WTC11 (cell line): ENCODE data around the gene PRELID3B. TPM values are rescaled to one million over a fixed set of nuclear protein-coding genes. Genes with fewer than 3 reads are reported as not detected.

Experiments
- ATAC-seq: fragments of 200-7000 bp; cut with Tn5 transposase; 2 replicates; pipeline ENCODE4 v1.10.0; 2021; ENCODE audit warnings: mild to moderate bottlenecking, moderate library complexity
- CTCF ChIA-PET: fragments of 300-600 bp; sonication (Branson Sonifier 250); formaldehyde crosslinking; loops from one replicate; lab custom pipeline; 2021; ENCODE audit warnings: antibody characterized with exemption; lab: Charles Lee
- POLR2A ChIA-PET: fragments of 350-600 bp; sonication (Branson Sonifier 250); formaldehyde crosslinking; loops from one replicate; lab custom pipeline; 2021; ENCODE audit warnings: antibody characterized with exemption; lab: Charles Lee
- DNase-seq: peaks from one replicate; pipeline ENCODE4 v3.0.0; 2021; ENCODE audit warnings: low spot score
- H3K27ac Mint-ChIP-seq: 2 replicates; pipeline ENCODE4 v1.8.0; 2021; ENCODE audit warnings: mixed read lengths
- H3K27me3 Mint-ChIP-seq: 2 replicates; pipeline ENCODE4 v1.8.0; 2021; ENCODE audit warnings: low read depth, mild to moderate bottlenecking, moderate library complexity, mixed read lengths
- H3K36me3 Mint-ChIP-seq: 2 replicates; pipeline ENCODE4 v1.8.0; 2021; ENCODE audit warnings: mixed read lengths
- H3K4me1 Mint-ChIP-seq: 2 replicates; pipeline ENCODE4 v1.8.0; 2022; ENCODE audit warnings: mixed read lengths
- H3K4me3 Mint-ChIP-seq: 2 replicates; pipeline ENCODE4 v1.8.0; 2021; ENCODE audit warnings: mild to moderate bottlenecking, moderate library complexity, mixed read lengths
- H3K9me3 Mint-ChIP-seq: 2 replicates; pipeline ENCODE4 v1.8.0; 2021; ENCODE audit warnings: mixed read lengths
- CREB1 ChIP-seq: sonication (generic); formaldehyde crosslinking; IDR thresholded peaks from 2 replicates; pipeline ENCODE4 v1.8.0; 2023; ENCODE audit warnings: mild to moderate bottlenecking, missing genetic modification reagents
- ELF4 ChIP-seq: sonication (generic); formaldehyde crosslinking; IDR thresholded peaks from 2 replicates; pipeline ENCODE4 v1.8.1; 2022; ENCODE audit warnings: low read depth, mild to moderate bottlenecking, moderate library complexity, missing genetic modification reagents
- GABPB1 ChIP-seq: sonication (generic); formaldehyde crosslinking; IDR thresholded peaks from 2 replicates; pipeline ENCODE4 v1.8.1; 2023; ENCODE audit warnings: mild to moderate bottlenecking, missing genetic modification reagents
- GRHL2 ChIP-seq: fragments of 250-450 bp; sonication (Bioruptor Pico); IDR thresholded peaks from 2 replicates; pipeline ENCODE4 v1.8.0; 2022; ENCODE audit warnings: mild to moderate bottlenecking, moderate library complexity; ENCODE audit not compliant: insufficient replicate concordance, severe bottlenecking
- GTF2I ChIP-seq: fragments of 250-450 bp; sonication (Bioruptor Pico); conservative IDR thresholded peaks from 2 replicates; pipeline ENCODE4 v1.4.0; 2021; ENCODE audit warnings: mild to moderate bottlenecking
- JUN ChIP-seq: sonication (generic); formaldehyde crosslinking; IDR thresholded peaks from 2 replicates; pipeline ENCODE4 v1.8.0; 2023; ENCODE audit warnings: mild to moderate bottlenecking, missing genetic modification reagents
- NFYB ChIP-seq: sonication (generic); formaldehyde crosslinking; conservative IDR thresholded peaks from 2 replicates; pipeline ENCODE4 v1.8.0; 2022; ENCODE audit warnings: low read depth, missing genetic modification reagents
- RORB ChIP-seq: fragments of 250-450 bp; sonication (Bioruptor Pico); IDR thresholded peaks from 2 replicates; pipeline ENCODE4 v1.9.0; 2021; ENCODE audit warnings: mild to moderate bottlenecking
- ZNF423 ChIP-seq: fragments of 250-450 bp; sonication (Bioruptor Pico); IDR thresholded peaks from 2 replicates; pipeline ENCODE4 v2.1.2; 2022; ENCODE audit warnings: mild to moderate bottlenecking, moderate library complexity
- total RNA-seq: library from RNA; stranded (reverse); gene quantifications from 3 replicates; pipeline ENCODE4 v1.2.3, GENCODE V29; 2021
- TF ChIP-seq, protein P1 (sequence below): fragments of 250-450 bp; sonication (Bioruptor Pico); IDR thresholded peaks from 2 replicates; pipeline ENCODE4 v1.8.0; 2021; ENCODE audit warnings: mild to moderate bottlenecking
- TF ChIP-seq, protein P2 (sequence below): sonication (generic); formaldehyde crosslinking; IDR thresholded peaks from 2 replicates; pipeline ENCODE4 v1.8.1; 2022; ENCODE audit warnings: low read depth, mild to moderate bottlenecking, moderate library complexity, missing genetic modification reagents, borderline replicate concordance
- TF ChIP-seq, protein P3 (sequence below): sonication (generic); formaldehyde crosslinking; IDR thresholded peaks from 2 replicates; pipeline ENCODE4 v1.8.0; 2023; ENCODE audit warnings: missing genetic modification reagents
- TF ChIP-seq, protein P4 (sequence below): sonication (generic); formaldehyde crosslinking; IDR thresholded peaks from 2 replicates; pipeline ENCODE4 v1.8.1; 2023; ENCODE audit warnings: mild to moderate bottlenecking, moderate library complexity, missing genetic modification reagents
- TF ChIP-seq, protein P5 (sequence below): sonication (generic); formaldehyde crosslinking; IDR thresholded peaks from 2 replicates; pipeline ENCODE4 v1.8.1; 2023; ENCODE audit warnings: mild to moderate bottlenecking, missing genetic modification reagents, moderate library complexity
- TF ChIP-seq, protein P6 (sequence below): sonication (generic); formaldehyde crosslinking; IDR thresholded peaks from 2 replicates; pipeline ENCODE4 v1.8.0; 2023; ENCODE audit warnings: mild to moderate bottlenecking, missing genetic modification reagents
- TF ChIP-seq, protein P7 (sequence below): sonication (generic); formaldehyde crosslinking; IDR thresholded peaks from 2 replicates; pipeline ENCODE4 v1.8.0; 2022; ENCODE audit warnings: mild to moderate bottlenecking, missing genetic modification reagents
- TF ChIP-seq, protein P8 (sequence below): fragments of 250-450 bp; sonication (Bioruptor Pico); conservative IDR thresholded peaks from 2 replicates; pipeline ENCODE4 v1.9.0; 2021; ENCODE audit warnings: mild to moderate bottlenecking
- TF ChIP-seq, protein P9 (sequence below): fragments of 250-450 bp; sonication (Bioruptor Pico); IDR thresholded peaks from 2 replicates; pipeline ENCODE4 v2.1.2; 2022; ENCODE audit warnings: mild to moderate bottlenecking, moderate library complexity

Gene PRELID3B
- total RNA-seq, 1 experiment from 2014 or later, result 46.9 TPM

DNA sequence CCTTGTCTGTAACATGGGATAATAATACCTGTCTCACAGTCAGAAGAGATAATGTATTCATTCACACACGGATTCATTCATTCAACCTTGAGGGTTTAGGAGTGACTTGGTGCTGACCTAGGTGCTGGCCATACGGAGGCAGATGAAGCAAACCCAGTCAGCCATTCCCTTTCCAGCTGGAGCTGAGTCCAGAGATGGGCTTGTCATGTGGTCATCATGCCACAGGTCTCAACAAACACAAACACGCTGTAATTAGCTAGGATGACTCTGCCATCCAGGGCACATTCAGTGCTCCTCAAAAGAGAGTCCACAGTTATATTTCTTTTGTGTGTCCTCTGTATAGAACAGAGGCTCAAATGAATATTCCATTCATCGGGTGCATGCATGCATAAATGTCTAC lies 19.5 kb upstream of the PRELID3B start:
- ATAC-seq (no peak), DNase-seq (no peak)
- Mint-ChIP-seq H3K4me3 (no peak overlapping the region), H3K36me3 (no peaks in the 10 kb centered on the region), H3K9me3 (no peaks in the 10 kb centered on the region), H3K27me3 (no peaks in the 10 kb centered on the region; the same call in 1 of the 2 replicates), H3K4me1 (no peaks in the 10 kb centered on the region), H3K27ac (no peak overlapping the region)
- no peak for TF ChIP-seq RORB
- no peak for TF ChIP-seq ZNF423 (CRISPR knock-in tag)
- ChIA-PET CTCF (interaction anchor here (2.0 kb wide), 1 partner anchor 26 kb away, joined by 4 read pairs; no protein-coding TSS in a partner anchor), POLR2A (no interaction called here)

DNA sequence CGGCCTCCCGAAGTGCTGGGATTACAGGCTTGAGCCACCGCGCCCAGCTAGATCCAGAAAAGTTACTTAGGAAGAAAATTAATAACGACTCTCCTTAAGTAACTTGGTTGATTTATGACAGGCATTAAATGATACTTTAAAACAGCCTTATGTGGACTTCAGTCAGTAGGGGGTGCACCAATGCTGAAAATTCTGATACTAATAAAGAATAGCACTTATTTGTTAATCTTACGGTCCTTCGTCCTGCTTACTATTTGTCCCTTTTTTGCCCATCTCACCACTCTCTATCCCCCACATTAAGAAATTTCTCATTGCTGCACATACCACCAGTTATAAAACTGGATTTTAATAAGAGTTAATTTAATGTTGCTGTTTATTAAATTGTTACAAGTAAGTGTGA lies 12.7 kb upstream of the PRELID3B start:
- Mint-ChIP-seq H3K4me3 (no peak overlapping the region), H3K27me3 (peaks cover 13% of the 10 kb centered on the region), H3K36me3 (no peaks in the 10 kb centered on the region), H3K9me3 (no peaks in the 10 kb centered on the region), H3K27ac (no peak overlapping the region), H3K4me1 (no peaks in the 10 kb centered on the region)
- TF ChIP-seq, protein P1, sequence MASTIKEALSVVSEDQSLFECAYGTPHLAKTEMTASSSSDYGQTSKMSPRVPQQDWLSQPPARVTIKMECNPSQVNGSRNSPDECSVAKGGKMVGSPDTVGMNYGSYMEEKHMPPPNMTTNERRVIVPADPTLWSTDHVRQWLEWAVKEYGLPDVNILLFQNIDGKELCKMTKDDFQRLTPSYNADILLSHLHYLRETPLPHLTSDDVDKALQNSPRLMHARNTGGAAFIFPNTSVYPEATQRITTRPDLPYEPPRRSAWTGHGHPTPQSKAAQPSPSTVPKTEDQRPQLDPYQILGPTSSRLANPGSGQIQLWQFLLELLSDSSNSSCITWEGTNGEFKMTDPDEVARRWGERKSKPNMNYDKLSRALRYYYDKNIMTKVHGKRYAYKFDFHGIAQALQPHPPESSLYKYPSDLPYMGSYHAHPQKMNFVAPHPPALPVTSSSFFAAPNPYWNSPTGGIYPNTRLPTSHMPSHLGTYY, result no peak
- TF ChIP-seq RORB (no peak), ELF4 (CRISPR knock-in tag) (no peak), GABPB1 (CRISPR knock-in tag) (no peak), GTF2I (CRISPR knock-in tag) (no peak), JUN (CRISPR knock-in tag) (no peak), GRHL2 (no peak), NFYB (no peak), CREB1 (CRISPR knock-in tag) (no peak)
- TF ChIP-seq, protein P2, sequence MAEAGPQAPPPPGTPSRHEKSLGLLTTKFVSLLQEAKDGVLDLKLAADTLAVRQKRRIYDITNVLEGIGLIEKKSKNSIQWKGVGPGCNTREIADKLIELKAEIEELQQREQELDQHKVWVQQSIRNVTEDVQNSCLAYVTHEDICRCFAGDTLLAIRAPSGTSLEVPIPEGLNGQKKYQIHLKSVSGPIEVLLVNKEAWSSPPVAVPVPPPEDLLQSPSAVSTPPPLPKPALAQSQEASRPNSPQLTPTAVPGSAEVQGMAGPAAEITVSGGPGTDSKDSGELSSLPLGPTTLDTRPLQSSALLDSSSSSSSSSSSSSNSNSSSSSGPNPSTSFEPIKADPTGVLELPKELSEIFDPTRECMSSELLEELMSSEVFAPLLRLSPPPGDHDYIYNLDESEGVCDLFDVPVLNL (CRISPR knock-in tag), result no peak
- TF ChIP-seq, protein P3, sequence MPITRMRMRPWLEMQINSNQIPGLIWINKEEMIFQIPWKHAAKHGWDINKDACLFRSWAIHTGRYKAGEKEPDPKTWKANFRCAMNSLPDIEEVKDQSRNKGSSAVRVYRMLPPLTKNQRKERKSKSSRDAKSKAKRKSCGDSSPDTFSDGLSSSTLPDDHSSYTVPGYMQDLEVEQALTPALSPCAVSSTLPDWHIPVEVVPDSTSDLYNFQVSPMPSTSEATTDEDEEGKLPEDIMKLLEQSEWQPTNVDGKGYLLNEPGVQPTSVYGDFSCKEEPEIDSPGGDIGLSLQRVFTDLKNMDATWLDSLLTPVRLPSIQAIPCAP, result no peak
- TF ChIP-seq, protein P4, sequence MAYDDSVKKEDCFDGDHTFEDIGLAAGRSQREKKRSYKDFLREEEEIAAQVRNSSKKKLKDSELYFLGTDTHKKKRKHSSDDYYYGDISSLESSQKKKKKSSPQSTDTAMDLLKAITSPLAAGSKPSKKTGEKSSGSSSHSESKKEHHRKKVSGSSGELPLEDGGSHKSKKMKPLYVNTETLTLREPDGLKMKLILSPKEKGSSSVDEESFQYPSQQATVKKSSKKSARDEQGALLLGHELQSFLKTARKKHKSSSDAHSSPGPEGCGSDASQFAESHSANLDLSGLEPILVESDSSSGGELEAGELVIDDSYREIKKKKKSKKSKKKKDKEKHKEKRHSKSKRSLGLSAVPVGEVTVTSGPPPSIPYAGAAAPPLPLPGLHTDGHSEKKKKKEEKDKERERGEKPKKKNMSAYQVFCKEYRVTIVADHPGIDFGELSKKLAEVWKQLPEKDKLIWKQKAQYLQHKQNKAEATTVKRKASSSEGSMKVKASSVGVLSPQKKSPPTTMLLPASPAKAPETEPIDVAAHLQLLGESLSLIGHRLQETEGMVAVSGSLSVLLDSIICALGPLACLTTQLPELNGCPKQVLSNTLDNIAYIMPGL (CRISPR knock-in tag), result no peak
- TF ChIP-seq, protein P5, sequence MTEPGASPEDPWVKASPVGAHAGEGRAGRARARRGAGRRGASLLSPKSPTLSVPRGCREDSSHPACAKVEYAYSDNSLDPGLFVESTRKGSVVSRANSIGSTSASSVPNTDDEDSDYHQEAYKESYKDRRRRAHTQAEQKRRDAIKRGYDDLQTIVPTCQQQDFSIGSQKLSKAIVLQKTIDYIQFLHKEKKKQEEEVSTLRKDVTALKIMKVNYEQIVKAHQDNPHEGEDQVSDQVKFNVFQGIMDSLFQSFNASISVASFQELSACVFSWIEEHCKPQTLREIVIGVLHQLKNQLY (CRISPR knock-in tag), result no peak
- TF ChIP-seq, protein P6, sequence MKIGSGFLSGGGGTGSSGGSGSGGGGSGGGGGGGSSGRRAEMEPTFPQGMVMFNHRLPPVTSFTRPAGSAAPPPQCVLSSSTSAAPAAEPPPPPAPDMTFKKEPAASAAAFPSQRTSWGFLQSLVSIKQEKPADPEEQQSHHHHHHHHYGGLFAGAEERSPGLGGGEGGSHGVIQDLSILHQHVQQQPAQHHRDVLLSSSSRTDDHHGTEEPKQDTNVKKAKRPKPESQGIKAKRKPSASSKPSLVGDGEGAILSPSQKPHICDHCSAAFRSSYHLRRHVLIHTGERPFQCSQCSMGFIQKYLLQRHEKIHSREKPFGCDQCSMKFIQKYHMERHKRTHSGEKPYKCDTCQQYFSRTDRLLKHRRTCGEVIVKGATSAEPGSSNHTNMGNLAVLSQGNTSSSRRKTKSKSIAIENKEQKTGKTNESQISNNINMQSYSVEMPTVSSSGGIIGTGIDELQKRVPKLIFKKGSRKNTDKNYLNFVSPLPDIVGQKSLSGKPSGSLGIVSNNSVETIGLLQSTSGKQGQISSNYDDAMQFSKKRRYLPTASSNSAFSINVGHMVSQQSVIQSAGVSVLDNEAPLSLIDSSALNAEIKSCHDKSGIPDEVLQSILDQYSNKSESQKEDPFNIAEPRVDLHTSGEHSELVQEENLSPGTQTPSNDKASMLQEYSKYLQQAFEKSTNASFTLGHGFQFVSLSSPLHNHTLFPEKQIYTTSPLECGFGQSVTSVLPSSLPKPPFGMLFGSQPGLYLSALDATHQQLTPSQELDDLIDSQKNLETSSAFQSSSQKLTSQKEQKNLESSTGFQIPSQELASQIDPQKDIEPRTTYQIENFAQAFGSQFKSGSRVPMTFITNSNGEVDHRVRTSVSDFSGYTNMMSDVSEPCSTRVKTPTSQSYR (CRISPR knock-in tag), result no peak
- TF ChIP-seq, protein P7, sequence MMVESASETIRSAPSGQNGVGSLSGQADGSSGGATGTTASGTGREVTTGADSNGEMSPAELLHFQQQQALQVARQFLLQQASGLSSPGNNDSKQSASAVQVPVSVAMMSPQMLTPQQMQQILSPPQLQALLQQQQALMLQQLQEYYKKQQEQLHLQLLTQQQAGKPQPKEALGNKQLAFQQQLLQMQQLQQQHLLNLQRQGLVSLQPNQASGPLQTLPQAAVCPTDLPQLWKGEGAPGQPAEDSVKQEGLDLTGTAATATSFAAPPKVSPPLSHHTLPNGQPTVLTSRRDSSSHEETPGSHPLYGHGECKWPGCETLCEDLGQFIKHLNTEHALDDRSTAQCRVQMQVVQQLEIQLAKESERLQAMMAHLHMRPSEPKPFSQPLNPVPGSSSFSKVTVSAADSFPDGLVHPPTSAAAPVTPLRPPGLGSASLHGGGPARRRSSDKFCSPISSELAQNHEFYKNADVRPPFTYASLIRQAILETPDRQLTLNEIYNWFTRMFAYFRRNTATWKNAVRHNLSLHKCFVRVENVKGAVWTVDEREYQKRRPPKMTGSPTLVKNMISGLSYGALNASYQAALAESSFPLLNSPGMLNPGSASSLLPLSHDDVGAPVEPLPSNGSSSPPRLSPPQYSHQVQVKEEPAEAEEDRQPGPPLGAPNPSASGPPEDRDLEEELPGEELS, result no peak
- TF ChIP-seq, protein P8, sequence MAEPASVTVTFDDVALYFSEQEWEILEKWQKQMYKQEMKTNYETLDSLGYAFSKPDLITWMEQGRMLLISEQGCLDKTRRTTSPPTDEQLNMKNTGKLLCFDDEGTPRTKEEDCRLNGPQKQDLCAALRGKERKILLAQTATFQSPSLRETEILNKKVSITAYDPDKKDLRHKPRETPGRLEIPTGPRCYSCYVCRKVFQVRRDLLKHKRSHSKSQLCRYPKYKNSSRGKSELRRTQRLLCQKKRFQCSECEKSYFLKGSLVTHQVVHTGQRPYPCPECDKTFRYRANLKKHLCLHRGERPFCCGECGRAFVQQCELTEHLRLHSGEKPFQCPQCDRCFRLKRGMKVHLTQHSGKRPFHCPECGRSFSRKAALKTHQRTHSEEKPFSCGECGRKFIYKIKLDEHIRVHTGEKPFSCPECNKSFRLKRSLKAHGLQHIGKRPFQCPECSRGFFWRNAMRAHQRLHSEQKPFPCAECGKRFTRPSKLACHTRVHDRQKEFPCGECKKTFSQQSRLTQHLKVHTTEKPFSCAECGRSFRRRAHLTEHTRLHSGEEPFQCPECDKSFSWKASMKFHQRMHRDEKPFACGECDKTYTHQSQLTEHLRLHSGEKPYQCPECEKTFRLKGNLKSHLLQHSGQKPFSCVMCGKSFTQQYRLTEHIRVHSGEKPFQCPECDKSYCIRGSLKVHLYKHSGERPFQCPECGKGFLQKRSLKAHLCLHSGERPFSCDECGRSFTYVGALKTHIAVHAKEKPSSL (CRISPR knock-in tag), result no peak
- TF ChIP-seq, protein P9, sequence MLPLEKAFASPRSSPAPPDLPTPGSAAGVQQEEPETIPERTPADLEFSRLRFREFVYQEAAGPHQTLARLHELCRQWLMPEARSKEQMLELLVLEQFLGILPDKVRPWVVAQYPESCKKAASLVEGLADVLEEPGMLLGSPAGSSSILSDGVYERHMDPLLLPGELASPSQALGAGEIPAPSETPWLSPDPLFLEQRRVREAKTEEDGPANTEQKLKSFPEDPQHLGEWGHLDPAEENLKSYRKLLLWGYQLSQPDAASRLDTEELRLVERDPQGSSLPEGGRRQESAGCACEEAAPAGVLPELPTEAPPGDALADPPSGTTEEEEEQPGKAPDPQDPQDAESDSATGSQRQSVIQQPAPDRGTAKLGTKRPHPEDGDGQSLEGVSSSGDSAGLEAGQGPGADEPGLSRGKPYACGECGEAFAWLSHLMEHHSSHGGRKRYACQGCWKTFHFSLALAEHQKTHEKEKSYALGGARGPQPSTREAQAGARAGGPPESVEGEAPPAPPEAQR (CRISPR knock-in tag), result no peak
- CTCF ChIA-PET, result interaction anchor here (0.6 kb wide), 1 partner anchor 282 kb away, joined by 3 read pairs; no protein-coding TSS in a partner anchor
- no peak for DNase-seq
- POLR2A ChIA-PET, result no interaction called here
- ATAC-seq, result no peak
